B cell (primary cell): ENCODE data around the gene SEZ6L.

Source experiments
- CTCF ChIP-seq: fragments of 200-600 bp; IDR thresholded peaks from one replicate; pipeline ENCODE4 v1.8.0; 2022; ENCODE audit warnings: antibody characterized with exemption, mild to moderate bottlenecking
- EZH2 ChIP-seq: IDR thresholded peaks from 2 replicates; pipeline ENCODE4 v1.6.1; 2012; ENCODE audit warnings: borderline replicate concordance, low read depth, mild to moderate bottlenecking, moderate library complexity, low read length; ENCODE audit not compliant: insufficient read depth, poor library complexity, severe bottlenecking

GRCh38 chr22:26289611-26290101 lies 120.4 kb downstream of the SEZ6L start:
- TF ChIP-seq CTCF (no peak), EZH2 (no peak)
